NB4 (cell line): Measurements from ENCODE around the gene ZNF320.
"Not testable (repeated sequence)": the region's sequence is repeated elsewhere in the genome, so short reads cannot be mapped to it uniquely, and the experiment has no call there.

Experiments
- MYC ChIP-seq: IDR thresholded peaks from 2 replicates; pipeline ENCODE4 v1.6.1; 2011; ENCODE audit warnings: low read depth, low read length
- POLR2A ChIP-seq: IDR thresholded peaks from 2 replicates; pipeline ENCODE4 v1.6.1; 2011; ENCODE audit warnings: mild to moderate bottlenecking; ENCODE audit not compliant: insufficient read length; ENCODE audit errors: extremely low read depth
- TF ChIP-seq, protein P1 (sequence below): IDR thresholded peaks from one replicate; pipeline ENCODE4 v1.5.1; 2012; ENCODE audit warnings: low read depth, low read length

DNA sequence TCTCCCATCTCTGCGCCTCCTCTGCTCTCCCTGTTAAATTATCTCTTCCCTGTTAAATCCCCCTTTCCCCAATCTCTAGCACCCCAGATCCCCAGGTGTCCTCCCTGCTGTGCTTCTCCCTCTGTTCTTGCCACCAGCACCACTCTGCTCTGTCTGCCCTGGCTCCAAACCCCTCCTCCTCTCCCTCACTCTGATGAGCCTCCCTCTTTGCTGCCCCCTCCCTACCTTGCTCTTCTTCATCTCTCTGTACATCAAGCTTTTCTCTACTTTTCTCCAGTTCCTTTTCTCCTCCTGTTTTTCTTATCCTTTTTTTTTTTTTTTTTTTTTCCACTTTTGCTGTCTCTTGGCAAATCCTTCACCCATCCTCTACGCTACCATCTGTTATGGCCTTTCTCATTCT lies 44.1 kb upstream of the ZNF320 start:
- TF ChIP-seq, protein P1, sequence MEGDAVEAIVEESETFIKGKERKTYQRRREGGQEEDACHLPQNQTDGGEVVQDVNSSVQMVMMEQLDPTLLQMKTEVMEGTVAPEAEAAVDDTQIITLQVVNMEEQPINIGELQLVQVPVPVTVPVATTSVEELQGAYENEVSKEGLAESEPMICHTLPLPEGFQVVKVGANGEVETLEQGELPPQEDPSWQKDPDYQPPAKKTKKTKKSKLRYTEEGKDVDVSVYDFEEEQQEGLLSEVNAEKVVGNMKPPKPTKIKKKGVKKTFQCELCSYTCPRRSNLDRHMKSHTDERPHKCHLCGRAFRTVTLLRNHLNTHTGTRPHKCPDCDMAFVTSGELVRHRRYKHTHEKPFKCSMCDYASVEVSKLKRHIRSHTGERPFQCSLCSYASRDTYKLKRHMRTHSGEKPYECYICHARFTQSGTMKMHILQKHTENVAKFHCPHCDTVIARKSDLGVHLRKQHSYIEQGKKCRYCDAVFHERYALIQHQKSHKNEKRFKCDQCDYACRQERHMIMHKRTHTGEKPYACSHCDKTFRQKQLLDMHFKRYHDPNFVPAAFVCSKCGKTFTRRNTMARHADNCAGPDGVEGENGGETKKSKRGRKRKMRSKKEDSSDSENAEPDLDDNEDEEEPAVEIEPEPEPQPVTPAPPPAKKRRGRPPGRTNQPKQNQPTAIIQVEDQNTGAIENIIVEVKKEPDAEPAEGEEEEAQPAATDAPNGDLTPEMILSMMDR = not testable (repeated sequence)
- not testable (repeated sequence) for TF ChIP-seq POLR2A, MYC
